Measurements from ENCODE around the gene BIN2.

DNA sequence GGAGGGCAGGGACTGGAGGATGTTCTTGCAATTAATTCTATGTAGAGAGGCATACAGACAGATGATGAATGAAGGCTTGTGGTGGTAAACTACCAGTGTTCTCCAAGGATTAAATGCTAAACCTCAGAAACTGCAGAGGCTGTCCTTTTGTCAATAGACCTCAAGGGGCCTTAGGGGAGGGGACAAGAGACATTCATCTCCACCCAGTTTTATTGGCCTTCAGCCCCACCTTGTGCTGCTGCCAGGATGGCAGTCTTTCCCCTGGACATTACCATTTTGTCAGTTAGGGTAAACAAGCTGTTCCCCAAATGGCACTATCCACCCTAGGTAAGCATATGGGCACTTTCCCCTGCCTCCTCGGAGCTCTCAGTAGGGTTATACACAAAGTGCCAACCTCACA lies 48.9 kb downstream of the BIN2 start:
- TF ChIP-seq EZH2 (IDR thresholded peaks at IDR 0.05) (no peak), POLR2AphosphoS5 (IDR thresholded peaks at IDR 0.05; ENCODE audit: borderline replicate concordance, low read depth, low read length) (no peak), FOXP2 (optimal IDR thresholded peaks at IDR 0.05; ENCODE audit: control extremely low read depth, extremely low read length, insufficient read depth) (no peak)
